SU-DHL-6 (cell line): ENCODE results near the gene TAS2R38.

Experiments
- EZH2phosphoT487 ChIP-seq: fragments of 200-600 bp; sonication (generic), shearing (Covaris generic); conservative IDR thresholded peaks from 2 replicates; pipeline ENCODE4 v1.6.1; 2018; ENCODE audit warnings: mild to moderate bottlenecking, antibody characterized with exemption, low read length, moderate library complexity, mixed read lengths
- TF ChIP-seq, protein P1 (sequence below): fragments of 200-600 bp; sonication (generic); IDR thresholded peaks from one replicate; pipeline ENCODE4 v1.5.1; 2017; ENCODE audit warnings: antibody characterized with exemption, mild to moderate bottlenecking, low read length, moderate library complexity; ENCODE audit not compliant: insufficient read depth, poor library complexity, severe bottlenecking

DNA sequence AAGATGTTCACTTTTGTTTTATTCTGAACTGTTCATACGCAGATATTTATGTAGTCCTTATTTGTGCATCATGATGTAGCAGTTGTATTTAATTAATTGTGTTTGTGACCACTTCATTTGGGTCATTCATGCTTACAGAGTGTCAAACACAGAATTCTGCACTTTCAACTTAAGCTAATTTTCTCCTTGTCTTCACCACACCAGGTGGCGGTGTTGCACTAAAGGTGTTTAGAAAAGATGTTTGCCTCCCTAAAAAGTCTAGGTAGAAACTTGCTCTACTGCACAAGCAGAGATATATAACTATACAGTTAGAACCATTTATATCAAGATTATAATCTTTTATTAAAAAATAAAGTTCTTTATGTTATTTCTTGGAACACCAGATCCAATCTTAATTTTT is 1.3 kb upstream of the TAS2R38 start:
- TF ChIP-seq, protein P1, sequence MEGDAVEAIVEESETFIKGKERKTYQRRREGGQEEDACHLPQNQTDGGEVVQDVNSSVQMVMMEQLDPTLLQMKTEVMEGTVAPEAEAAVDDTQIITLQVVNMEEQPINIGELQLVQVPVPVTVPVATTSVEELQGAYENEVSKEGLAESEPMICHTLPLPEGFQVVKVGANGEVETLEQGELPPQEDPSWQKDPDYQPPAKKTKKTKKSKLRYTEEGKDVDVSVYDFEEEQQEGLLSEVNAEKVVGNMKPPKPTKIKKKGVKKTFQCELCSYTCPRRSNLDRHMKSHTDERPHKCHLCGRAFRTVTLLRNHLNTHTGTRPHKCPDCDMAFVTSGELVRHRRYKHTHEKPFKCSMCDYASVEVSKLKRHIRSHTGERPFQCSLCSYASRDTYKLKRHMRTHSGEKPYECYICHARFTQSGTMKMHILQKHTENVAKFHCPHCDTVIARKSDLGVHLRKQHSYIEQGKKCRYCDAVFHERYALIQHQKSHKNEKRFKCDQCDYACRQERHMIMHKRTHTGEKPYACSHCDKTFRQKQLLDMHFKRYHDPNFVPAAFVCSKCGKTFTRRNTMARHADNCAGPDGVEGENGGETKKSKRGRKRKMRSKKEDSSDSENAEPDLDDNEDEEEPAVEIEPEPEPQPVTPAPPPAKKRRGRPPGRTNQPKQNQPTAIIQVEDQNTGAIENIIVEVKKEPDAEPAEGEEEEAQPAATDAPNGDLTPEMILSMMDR, result peak; percentile 15
- no peak for TF ChIP-seq EZH2phosphoT487
